Adrenal gland (tissue), 5 donors: ENCODE data around the gene MPP2.

Experiments used
- CTCF ChIP-seq, 6 experiments: fragments of 450-650 bp in 4 of 6; fragments of 200-600 bp in 2 of 6; sonication (generic) in 1 of 6; IDR thresholded peaks; 1 replicate in 5 of 6; 2 replicates in 1 of 6; pipeline versions ENCODE4 v1.5.1 to v1.8.0; 2016 to 2021; ENCODE audit warnings: antibody characterized with exemption in 6 of 6, mild to moderate bottlenecking in 2 of 6, moderate library complexity in 1 of 6
- POLR2A ChIP-seq, 2 donors: fragments of 450-650 bp; IDR thresholded peaks; one replicate each; pipeline ENCODE4 v1.6.1; 2017; ENCODE audit warnings: antibody characterized with exemption in 2 of 2, mild to moderate bottlenecking in 2 of 2, moderate library complexity in 1 of 2
- donor health status: DM: no; HTN: no; CAD: no.

GRCh38 chr17:43935926-43936261 is 28.6 kb upstream of the MPP2 start:
- TF ChIP-seq CTCF (IDR thresholded peaks at IDR 0.05) (no peak), POLR2A (IDR thresholded peaks at IDR 0.05) (no peak)
